ENCODE measurements around the gene NVL. TPM values are rescaled to one million over a fixed set of nuclear protein-coding genes. Genes with fewer than 3 reads are reported as not detected.
"Not testable (repeated sequence)": the region's sequence is repeated elsewhere in the genome, so short reads cannot be mapped to it uniquely, and the experiment has no call there.

Gene NVL
- total RNA-seq, 1 experiment from 2014 or later = 28.1 TPM

- no peaks in the 10 kb centered on the region; the same call in 1 of the 2 replicates for H3K9me3 ChIP-seq (replicated peaks)
- H3K36me3 ChIP-seq = peaks cover 23% of the 10 kb centered on the region
- H3K27me3 ChIP-seq (replicated peaks) = no peaks in the 10 kb centered on the region
- peak overlapping the region; percentile 69; the same call in 1 of the 2 replicates for H3K4me3 ChIP-seq
- DNase-seq (ENCODE audit: low read depth in 1 of 2, low spot score in 2 of 2) = no peak
- H3K4me1 ChIP-seq (replicated peaks) = peaks cover 5% of the 10 kb centered on the region
- H3K27ac ChIP-seq = no peak overlapping the region
Measured at GRCh38 chr1:224328644-224329043, 1.3 kb downstream of the NVL start.

GRCh38 chr1:224325959-224326358, 4.0 kb downstream of the NVL start:
- Histone ChIP-seq H3K4me1 (replicated peaks) (peaks cover 5% of the 10 kb centered on the region), H3K27ac (no peak overlapping the region), H3K9me3 (replicated peaks) (no peaks in the 10 kb centered on the region), H3K27me3 (replicated peaks) (no peaks in the 10 kb centered on the region), H3K36me3 (peaks cover 24% of the 10 kb centered on the region), H3K4me3 (no peak overlapping the region)
- no peak for DNase-seq (ENCODE audit: low read depth in 1 of 2, low spot score in 2 of 2)

GRCh38 chr1:224321706-224322105, 8.3 kb downstream of the NVL start:
- no peak for DNase-seq (ENCODE audit: low read depth in 1 of 2, low spot score in 2 of 2)
- Histone ChIP-seq H3K36me3 (peaks cover 27% of the 10 kb centered on the region), H3K9me3 (replicated peaks) (no peaks in the 10 kb centered on the region), H3K27me3 (replicated peaks) (no peaks in the 10 kb centered on the region), H3K4me1 (replicated peaks) (no peaks in the 10 kb centered on the region), H3K27ac (no peak overlapping the region), H3K4me3 (no peak overlapping the region)

GRCh38 chr1:224317383-224318045, 12.5 kb downstream of the NVL start:
- no peak for DNase-seq (ENCODE audit: low read depth in 1 of 2, low spot score in 2 of 2)
- H3K9me3 ChIP-seq (replicated peaks) = no peaks in the 10 kb centered on the region
- H3K4me3 ChIP-seq = no peak overlapping the region
- no peaks in the 10 kb centered on the region for H3K27me3 ChIP-seq (replicated peaks)
- no peak overlapping the region for H3K27ac ChIP-seq
- no peaks in the 10 kb centered on the region for H3K4me1 ChIP-seq (replicated peaks)
- H3K36me3 ChIP-seq = peaks cover 34% of the 10 kb centered on the region

GRCh38 chr1:224312025-224312424, 17.9 kb downstream of the NVL start:
- Histone ChIP-seq H3K9me3 (replicated peaks) (no peaks in the 10 kb centered on the region), H3K4me3 (no peak overlapping the region), H3K27me3 (replicated peaks) (no peaks in the 10 kb centered on the region), H3K4me1 (replicated peaks) (no peaks in the 10 kb centered on the region), H3K36me3 (peaks cover 69% of the 10 kb centered on the region), H3K27ac (no peak overlapping the region)
- no peak for DNase-seq (ENCODE audit: low read depth in 1 of 2, low spot score in 2 of 2)

- not testable (repeated sequence) for H3K27me3 ChIP-seq (replicated peaks); H3K9me3 ChIP-seq (replicated peaks); H3K27ac ChIP-seq; DNase-seq (ENCODE audit: low read depth in 1 of 2, low spot score in 2 of 2); H3K4me3 ChIP-seq; H3K4me1 ChIP-seq (replicated peaks)
- H3K36me3 ChIP-seq = peaks cover 71% of the 10 kb centered on the region
Measured at GRCh38 chr1:224311503-224311902, 18.5 kb downstream of the NVL start.

GRCh38 chr1:224308064-224308463, 21.9 kb downstream of the NVL start:
- Histone ChIP-seq H3K4me3 (no peak overlapping the region), H3K27ac (no peak overlapping the region), H3K36me3 (peaks cover 79% of the 10 kb centered on the region), H3K27me3 (replicated peaks) (no peaks in the 10 kb centered on the region), H3K4me1 (replicated peaks) (no peaks in the 10 kb centered on the region; the same call in 1 of the 2 replicates), H3K9me3 (replicated peaks) (no peaks in the 10 kb centered on the region)
- DNase-seq (ENCODE audit: low read depth in 1 of 2, low spot score in 2 of 2) = no peak

- no peak for DNase-seq (ENCODE audit: low read depth in 1 of 2, low spot score in 2 of 2)
- peaks cover 86% of the 10 kb centered on the region for H3K36me3 ChIP-seq
Measured at GRCh38 chr1:224304767-224305166, 25.2 kb downstream of the NVL start.

GRCh38 chr1:224302947-224303346, 27.0 kb downstream of the NVL start:
- Histone ChIP-seq H3K4me1 (replicated peaks) (peaks cover 8% of the 10 kb centered on the region), H3K27ac (no peak overlapping the region), H3K4me3 (no peak overlapping the region), H3K9me3 (replicated peaks) (no peaks in the 10 kb centered on the region), H3K27me3 (replicated peaks) (no peaks in the 10 kb centered on the region), H3K36me3 (peaks cover 92% of the 10 kb centered on the region)
- no peak for DNase-seq (ENCODE audit: low read depth in 1 of 2, low spot score in 2 of 2)

More at GRCh38 chr1:224304767-224305166, 25.2 kb downstream of the NVL start:
- Histone ChIP-seq H3K9me3 (replicated peaks) (no peaks in the 10 kb centered on the region), H3K4me3 (no peak overlapping the region), H3K27me3 (replicated peaks) (no peaks in the 10 kb centered on the region), H3K4me1 (replicated peaks) (peaks cover 8% of the 10 kb centered on the region), H3K27ac (no peak overlapping the region)

GRCh38 chr1:224301391-224301790, 28.6 kb downstream of the NVL start:
- peaks cover 8% of the 10 kb centered on the region for H3K4me1 ChIP-seq (replicated peaks)
- H3K9me3 ChIP-seq (replicated peaks) = no peaks in the 10 kb centered on the region
- no peak overlapping the region for H3K27ac ChIP-seq
- no peak overlapping the region for H3K4me3 ChIP-seq
- no peak for DNase-seq (ENCODE audit: low read depth in 1 of 2, low spot score in 2 of 2)
- peaks cover 85% of the 10 kb centered on the region for H3K36me3 ChIP-seq
- H3K27me3 ChIP-seq (replicated peaks) = no peaks in the 10 kb centered on the region

- H3K27ac ChIP-seq = no peak overlapping the region
Measured at GRCh38 chr1:224300346-224300745, 29.6 kb downstream of the NVL start.

GRCh38 chr1:224298346-224299330, 31.3 kb downstream of the NVL start:
- DNase-seq (ENCODE audit: low read depth in 1 of 2, low spot score in 2 of 2) = no peak
- Histone ChIP-seq H3K4me3 (no peak overlapping the region), H3K4me1 (replicated peaks) (peaks cover 8% of the 10 kb centered on the region), H3K27me3 (replicated peaks) (no peaks in the 10 kb centered on the region), H3K27ac (no peak overlapping the region), H3K9me3 (replicated peaks) (no peaks in the 10 kb centered on the region), H3K36me3 (peaks cover 85% of the 10 kb centered on the region)

More at GRCh38 chr1:224300346-224300745, 29.6 kb downstream of the NVL start:
- Histone ChIP-seq H3K36me3 (peaks cover 83% of the 10 kb centered on the region), H3K9me3 (replicated peaks) (no peaks in the 10 kb centered on the region), H3K4me3 (no peak overlapping the region), H3K4me1 (replicated peaks) (peaks cover 8% of the 10 kb centered on the region), H3K27me3 (replicated peaks) (no peaks in the 10 kb centered on the region)
- peak; percentile 22 to 50 for DNase-seq (ENCODE audit: low read depth in 1 of 2, low spot score in 2 of 2)

GRCh38 chr1:224294775-224295174, 35.2 kb downstream of the NVL start:
- Histone ChIP-seq H3K36me3 (peaks cover 75% of the 10 kb centered on the region), H3K27ac (no peak overlapping the region)

GRCh38 chr1:224292419-224292818, 37.6 kb downstream of the NVL start:
- no peaks in the 10 kb centered on the region for H3K27me3 ChIP-seq (replicated peaks)
- H3K27ac ChIP-seq = no peak overlapping the region
- no peak overlapping the region for H3K4me3 ChIP-seq
- DNase-seq (ENCODE audit: low read depth in 1 of 2, low spot score in 2 of 2) = no peak
- no peaks in the 10 kb centered on the region for H3K4me1 ChIP-seq (replicated peaks)
- H3K36me3 ChIP-seq = peaks cover 67% of the 10 kb centered on the region
- no peaks in the 10 kb centered on the region for H3K9me3 ChIP-seq (replicated peaks)

More at GRCh38 chr1:224294775-224295174, 35.2 kb downstream of the NVL start:
- no peak for DNase-seq (ENCODE audit: low read depth in 1 of 2, low spot score in 2 of 2)
- Histone ChIP-seq H3K4me1 (replicated peaks) (no peaks in the 10 kb centered on the region), H3K27me3 (replicated peaks) (no peaks in the 10 kb centered on the region), H3K4me3 (no peak overlapping the region), H3K9me3 (replicated peaks) (no peaks in the 10 kb centered on the region)
